HG02588 (cell line): Measurements from ENCODE around the gene PLXNA2.

Source experiments
- ATAC-seq: cut with Tn5 transposase; IDR thresholded peaks from one replicate; pipeline ENCODE4 v1.9.1; 2021; ENCODE audit warnings: mild to moderate bottlenecking, moderate library complexity; ENCODE audit not compliant: unreplicated experiment

The PLXNA2 gene

DNA sequence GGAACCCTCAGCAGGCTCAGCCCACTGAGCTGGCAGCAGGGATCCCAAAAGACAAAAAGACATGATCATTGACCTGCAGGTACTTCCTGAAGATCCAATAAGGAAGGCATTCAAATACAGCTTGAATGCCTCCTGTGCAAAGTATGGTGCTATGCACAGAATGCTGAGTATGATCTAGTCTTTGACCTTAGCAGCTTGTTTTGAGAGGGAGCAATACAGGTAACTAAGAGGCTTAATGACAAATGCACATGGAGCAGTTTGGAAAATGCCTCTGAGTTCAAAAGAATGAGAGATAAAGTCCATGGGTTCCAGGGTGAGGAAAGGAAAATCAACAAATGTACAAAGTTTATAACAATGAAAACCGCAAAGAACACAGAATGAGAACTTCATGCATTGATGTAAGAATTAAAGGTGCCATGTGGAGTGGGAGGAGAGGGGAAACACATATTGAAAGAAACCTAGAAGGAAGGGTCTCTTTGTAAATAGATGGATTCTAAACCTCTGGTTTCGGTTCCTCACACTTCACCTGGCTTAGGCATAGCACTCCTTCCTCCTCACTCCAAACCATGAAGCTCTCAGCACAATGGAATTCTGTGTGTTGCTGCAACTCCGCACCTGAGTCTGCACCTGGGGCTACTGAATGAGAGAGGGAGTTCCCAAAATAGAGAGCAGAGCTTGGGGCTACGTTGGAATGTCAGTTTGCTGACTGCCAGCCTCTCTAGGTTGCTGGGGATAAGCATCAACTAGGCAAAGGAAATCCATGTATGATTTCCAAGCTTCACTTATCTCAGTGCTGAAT is 77.6 kb downstream of the PLXNA2 start:
- no peak for ATAC-seq

DNA sequence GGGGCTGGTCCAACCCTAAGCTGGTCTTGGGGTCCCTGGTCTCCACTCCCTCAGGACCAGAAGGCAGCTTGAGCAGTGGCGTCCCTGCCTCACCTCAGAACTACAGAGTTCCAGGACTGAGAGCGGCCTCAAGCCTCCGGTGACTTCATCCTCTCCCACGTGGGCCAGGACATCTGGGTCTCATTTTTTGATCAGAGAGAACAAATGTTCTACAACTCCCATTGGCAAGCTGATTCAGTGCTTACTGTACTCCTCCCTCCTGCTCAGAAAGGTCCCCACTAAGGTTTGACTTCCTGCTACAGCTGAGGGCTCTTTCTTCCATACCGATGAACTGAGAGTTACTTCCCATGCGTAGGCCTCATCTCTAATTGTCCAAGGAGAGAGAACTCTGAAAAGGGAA is 78.5 kb downstream of the PLXNA2 start:
- no peak for ATAC-seq

DNA sequence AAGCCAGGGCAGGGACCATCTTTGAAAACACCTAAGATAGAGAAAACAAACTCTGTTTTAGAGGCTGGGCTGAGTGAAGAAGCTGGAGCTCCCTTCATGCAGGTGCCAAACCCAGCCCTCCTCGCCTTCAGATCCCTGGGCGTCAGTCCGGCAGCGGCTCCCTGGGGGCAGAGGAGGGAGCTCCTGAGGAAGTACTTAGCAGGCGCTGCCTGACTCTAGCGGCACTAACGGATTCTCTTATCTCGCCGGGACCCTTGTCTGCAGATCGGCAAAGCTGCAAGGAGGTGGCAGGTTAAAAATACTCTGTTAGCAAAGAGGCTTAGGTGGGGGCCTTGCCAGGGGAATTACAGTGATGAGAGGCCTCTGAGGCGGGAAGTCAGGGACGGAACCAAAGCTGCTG is 79.6 kb downstream of the PLXNA2 start:
- ATAC-seq = no peak

DNA sequence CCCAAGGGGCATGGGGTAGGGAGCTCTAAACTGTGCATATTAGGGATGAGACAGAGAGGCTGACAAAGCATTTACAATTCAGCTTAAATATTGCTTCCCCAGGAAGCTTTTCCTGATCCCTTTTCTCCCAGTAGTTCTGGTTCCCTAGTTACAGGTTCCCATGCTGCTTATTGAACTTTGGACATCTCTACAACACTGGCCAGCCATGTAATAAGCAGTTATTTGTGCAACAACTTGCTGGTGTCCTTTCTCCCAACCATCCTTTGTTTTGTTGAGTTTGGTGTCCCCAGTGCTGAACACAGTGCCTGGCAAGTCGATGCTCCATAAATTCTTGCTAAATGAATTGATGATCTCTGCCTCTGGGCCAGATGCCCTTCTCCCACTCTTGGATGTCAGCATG is 80.6 kb downstream of the PLXNA2 start:
- no peak for ATAC-seq

DNA sequence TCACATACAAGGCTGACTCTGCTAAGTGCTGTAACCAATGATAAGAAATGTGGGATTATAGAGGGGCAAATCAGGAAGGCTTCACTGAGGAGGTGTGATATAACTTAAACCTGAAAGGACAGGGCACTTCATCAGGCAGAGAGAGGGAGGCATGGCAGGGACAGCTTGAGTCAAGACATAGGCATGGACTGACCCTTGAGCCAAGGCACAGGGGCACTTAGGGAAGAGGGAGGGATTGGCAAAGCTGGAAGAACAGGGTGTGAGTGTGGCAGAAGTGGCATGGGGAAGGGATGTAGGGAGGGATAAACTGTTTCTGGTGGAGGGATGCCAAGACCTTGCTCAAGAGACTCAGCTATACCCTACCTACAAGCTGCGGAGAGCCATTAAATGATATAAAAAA is 81.3 kb downstream of the PLXNA2 start:
- ATAC-seq = no peak

DNA sequence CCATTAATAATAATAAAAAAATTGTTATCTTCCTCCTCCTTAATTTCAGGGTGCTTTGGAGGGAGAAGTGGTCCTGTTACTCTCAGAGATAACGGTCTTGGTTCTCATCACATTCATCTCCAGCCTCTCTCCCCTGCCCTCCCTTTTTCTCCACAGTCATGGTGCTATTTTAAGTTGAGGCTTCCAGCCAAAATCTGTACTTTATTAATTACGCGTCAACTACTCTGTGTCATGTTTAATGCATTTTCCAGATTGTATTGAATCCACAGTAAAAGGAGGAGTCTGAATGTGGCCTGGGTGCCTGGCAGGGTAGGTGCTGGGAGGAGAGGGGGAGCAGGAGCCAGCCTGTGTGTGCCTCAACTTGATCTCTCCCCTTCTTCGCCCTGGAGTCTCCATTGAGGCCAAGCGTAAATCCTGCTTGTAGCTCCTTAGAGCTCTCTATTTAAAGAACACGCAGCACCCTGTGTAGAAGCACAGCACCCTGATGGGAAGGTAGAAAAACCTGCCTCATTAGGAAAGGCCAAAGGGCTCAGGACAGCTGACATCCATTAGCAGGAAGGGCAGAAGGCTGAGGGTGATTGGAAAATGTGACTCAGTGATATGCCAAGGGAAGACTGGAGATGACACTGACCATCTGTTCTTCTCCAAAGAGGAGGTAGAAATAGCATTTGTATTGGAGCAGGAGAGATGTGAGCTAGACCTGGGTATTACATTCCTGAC is 82.4 kb downstream of the PLXNA2 start:
- ATAC-seq = no peak

DNA sequence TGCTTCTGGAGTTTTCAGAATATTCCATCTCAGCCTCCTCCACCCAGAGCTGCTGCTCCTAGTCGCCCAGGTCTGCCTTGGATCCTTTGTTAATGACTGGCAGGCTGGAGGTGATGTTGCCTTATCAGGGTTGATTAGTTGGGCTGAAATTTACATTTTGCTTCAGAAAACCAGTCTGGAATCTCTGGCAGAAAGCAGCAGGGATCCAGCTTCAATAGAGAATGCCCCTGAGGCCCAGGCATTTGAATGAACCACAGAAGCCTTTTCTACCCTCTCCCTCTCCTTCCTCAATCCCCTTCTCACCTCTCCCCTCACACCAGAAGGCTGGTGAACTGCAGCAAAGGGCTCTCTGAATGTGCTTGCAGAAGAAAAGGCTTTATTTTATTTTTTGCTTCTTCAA is 83.2 kb downstream of the PLXNA2 start:
- no peak for ATAC-seq

DNA sequence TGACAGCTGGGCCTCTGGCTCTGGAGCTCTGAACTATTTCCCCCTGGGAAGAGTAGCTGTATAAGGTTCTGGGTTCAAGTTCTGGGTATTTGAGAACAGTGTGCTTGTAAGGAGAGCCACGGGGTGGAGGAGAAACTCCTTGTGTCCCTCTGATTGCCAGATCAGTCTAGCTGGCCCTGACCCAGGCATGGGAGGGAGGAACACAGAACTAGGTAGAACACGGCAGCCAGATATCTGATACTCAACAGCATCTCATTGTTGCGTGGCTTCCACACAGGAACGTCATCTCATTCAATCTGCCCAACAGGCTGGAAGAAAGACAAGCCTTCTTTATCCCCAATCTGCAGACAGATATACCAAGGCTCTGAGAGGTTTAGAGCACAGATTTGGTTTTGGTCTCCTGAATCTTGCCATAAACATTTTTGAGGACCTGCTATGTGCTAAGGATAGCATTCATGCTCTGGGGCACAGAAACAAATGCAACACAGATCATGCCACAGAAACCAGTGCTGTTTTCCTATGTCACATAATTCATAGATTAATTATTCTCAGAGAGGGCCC is 83.8 kb downstream of the PLXNA2 start:
- ATAC-seq = no peak

DNA sequence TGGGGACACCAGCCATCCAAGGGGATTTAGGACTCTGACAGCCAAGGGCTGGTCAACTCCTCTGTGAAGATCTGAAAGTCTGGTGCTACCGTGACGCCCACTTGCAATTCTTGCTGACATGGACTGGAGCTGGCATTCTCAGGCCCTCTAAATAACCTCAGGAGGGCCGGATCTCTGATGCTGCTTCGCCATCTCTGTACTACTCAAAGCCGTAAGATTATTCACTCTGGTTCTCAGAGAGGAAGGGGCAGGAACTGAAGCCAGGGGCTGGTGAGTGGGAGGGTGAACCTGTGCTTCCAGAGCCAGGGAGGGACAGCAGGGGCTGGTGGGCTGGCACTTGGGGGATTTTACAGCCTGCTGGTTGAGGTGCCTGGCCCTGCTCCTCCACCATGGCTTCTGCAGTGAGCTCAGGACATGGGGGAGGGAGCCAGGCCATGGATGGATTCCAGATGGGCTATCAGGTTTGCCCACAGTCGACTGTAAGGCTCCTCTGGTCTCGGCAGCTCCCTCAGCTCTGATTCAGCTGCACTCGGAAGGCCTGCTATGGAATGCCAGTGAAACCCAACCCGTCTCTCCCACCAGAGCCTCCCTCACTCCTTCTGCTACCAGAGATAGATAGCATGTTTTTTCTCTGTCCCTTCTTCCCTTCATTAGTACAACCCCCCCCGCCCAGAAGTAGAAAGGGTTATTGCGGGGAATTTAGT is 84.5 kb downstream of the PLXNA2 start:
- ATAC-seq = no peak

DNA sequence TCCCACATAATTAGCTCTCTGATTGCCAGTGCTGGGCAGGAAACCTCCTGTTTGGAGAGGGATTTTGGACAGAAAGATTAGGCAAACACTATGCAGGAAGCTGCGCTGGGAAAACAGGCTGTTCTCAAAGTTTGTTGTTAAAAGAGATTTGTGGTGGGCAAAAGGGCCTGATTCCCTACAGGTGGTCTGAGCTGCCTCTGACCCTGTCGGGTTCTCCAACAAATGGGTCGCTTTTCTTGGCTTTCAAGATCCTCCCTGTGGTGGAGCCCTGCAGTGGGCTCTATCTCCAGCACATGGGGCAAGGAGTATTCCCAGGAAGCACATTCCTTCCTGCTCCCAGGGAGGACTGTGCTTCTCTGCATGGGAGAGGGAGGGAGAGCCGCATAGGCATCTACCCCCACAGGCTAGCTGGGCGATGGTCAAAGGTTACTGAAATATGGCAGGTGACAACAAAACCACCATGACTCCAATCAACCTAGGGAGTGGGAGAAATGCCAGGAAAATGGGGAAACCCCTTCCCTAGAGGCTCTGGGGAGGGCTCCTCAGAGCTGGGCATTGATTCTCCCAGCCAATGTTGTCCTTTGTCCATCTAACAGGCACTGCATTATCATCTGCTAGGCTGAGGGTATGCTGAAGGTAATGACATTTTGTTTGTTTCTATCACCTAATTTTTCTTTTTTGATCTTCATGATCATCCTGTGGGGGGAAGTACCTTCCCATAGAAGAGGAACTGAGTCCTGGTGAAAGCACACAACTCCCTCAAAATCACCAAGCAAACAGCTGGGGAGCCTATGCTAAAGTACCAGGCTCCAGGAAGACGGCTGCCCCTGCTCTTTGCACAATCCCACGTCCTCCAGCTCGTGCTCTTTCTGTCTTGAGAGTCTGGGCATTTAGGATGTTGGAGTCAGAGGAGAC is 85.3 kb downstream of the PLXNA2 start:
- no peak for ATAC-seq

DNA sequence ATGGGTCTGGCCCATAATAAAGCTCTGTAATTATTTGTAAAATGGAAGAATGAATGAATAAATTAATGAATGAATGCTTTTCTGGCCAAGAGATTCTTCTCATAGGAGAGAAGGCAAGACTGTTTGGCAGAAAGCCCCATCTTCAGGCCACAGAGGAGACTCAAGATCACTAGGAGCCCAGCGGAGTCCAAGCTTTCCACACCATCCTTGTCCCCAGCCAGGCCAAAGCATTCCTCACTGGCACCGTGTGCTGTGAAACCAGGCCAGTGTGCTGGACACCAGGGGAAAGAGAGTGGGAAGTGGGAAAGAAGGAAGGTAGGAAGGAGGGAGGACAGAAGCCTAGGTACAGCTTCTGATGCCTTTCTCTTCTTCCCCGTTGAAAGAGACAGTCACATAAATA is 86.4 kb downstream of the PLXNA2 start:
- no peak for ATAC-seq

DNA sequence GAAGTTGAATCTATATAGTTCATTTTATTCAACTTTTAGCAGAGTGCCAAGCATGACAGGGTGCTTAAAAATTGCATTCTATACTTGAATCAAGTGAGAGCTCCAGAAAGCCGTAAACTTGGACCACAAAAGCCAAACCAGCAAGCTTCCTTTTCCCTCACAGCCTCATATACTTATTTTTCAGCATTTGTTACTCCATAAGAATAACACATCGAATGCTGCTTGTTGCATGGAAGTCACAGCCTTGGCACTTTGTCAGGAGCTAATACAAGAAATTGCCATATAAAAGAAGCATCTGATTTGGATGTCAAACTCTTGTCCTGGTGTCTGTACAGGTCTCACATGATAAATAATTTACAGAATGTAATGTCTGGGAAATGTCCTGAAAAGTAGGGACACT is 87.4 kb downstream of the PLXNA2 start:
- no peak for ATAC-seq

DNA sequence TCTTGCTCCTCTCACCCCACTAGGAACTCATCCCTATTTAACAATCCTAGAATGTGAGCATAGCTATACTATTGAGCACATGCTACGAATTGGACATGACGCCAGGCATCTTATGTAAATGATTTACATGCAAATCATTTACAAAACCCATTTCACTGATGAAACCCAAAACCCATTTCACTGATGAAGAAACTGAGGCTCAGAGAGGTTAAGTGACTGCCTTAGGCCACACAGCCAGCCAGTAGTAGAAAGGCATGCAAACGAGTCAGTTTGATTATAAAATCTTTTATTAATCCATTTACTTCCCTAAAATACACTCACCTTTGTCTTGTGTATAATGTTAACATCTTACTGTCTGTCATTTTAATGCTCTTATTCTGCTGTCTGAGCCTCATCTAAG is 87.9 kb downstream of the PLXNA2 start:
- ATAC-seq = no peak

DNA sequence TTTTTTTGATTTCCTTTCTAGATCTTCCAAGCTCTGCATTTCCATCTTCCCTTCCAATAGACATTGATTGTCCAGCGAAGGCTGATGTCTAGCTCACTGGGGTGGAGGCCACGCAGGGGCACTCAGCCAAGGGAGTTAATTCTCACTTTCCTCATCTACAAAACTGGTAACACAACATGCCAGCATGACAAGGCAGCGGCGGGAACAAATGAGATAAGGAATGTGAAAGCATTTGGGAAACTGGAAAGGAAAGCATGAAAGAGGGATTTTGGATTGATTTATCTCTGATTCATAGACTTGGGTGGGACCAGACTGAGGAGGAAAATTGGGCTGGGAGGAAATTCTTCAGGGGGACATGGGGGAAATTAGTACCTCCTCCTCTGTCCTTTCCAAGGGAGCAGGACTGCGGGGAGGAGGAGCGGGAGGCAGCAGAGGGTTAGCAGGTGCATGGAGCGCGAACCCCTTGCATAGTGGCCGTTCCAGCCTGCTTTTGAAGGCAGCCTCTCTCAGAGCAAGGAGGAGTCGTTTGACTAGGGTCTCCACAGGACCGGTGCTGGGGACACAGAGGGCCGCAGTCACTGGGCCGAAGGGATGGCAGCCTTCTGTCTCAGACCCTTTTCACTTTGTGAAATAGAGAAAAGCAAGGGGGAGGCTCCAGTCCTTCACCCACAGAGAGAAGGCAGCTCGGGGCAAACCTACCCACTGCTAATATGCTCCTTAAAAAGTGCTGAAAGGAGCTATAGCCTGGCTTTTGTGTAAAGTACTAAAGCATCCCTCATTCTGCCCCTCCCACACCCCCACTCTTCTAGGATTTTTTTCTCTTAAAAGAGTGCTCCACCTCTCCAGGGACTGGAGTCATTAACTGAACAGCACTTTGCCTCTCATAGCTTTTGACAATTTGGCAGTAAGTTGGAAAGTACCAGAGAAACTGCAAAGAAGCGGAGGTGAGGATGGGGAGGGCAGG is 89.2 kb downstream of the PLXNA2 start:
- no peak for ATAC-seq

DNA sequence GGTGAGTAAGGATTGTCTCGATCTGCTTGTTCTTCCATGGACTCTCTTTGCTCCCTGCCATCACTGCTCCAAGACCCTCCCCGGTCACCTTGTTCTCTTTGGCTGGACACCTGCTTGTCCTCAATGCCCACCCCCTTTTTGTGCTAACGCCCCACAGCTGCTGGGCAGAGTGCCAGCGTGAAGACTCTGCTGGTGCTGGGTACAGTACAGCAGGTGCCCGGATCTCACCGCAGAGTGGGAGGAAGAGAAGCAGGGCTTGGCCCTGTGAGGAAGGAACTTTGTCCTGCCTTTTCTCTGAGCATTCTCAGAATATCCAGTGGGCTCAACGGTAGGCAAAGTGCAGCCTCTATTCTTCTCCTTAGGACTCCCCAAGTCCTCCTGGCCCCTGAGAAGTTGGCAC is 90.1 kb downstream of the PLXNA2 start:
- no peak for ATAC-seq

DNA sequence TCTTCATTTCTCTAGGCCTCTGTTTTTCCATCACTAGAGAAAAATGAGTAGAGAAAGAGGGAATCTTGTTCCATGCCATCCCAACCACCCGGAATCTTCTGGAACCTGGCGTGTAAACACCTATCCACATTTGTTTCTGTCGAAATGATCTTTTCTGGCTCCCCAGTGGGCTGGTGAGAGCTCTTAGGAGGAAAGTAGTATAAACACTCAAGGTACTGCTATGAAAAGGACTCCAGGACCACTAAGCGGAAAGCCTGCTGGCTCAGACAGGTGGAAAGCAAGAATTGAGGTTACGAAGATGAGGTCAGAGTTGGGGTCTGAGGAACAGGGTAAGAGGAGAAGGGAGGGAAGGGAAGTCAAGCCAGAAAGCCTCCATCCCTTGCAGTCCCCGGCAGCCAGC is 90.8 kb downstream of the PLXNA2 start:
- ATAC-seq = no peak

DNA sequence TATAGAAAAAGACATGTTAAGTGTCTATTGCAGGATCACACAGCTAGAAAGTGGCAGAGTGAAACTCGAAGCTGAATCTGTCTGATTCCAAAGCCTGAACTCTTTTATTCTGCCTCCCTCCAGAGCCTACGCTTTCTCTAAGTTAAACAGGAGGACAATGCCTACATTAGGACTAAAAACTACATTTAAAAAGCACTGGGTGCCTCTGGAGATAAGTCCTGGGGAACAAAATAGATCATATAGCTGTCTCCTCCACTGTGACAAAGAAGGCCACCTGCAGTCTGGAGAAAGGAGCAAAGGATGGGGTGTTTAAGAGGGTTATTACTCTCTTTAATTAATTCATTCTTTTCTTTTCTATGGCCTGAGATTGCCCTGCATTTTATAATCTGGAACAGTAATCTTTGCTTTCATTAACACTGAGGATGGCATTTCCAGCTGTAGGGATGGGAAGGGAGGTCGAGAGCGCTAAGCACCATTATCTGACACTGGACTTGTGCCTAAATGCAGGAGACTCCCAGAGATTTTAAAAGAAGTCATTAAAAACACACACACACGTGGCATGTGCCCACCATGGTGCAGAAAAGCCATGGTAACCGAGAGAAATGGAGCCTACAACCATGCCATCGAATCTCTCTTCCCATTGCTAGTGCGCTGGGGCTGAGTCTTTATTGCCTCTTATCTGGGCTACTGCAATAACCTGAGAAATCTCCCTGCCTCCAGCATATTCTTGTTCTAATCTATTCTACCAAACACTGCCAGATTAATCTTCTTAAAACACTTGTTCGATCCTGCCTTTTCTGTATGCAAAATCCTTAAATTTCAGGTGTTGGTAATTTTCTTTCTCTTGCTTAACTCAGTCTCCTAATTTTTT is 92.2 kb downstream of the PLXNA2 start:
- ATAC-seq = no peak

DNA sequence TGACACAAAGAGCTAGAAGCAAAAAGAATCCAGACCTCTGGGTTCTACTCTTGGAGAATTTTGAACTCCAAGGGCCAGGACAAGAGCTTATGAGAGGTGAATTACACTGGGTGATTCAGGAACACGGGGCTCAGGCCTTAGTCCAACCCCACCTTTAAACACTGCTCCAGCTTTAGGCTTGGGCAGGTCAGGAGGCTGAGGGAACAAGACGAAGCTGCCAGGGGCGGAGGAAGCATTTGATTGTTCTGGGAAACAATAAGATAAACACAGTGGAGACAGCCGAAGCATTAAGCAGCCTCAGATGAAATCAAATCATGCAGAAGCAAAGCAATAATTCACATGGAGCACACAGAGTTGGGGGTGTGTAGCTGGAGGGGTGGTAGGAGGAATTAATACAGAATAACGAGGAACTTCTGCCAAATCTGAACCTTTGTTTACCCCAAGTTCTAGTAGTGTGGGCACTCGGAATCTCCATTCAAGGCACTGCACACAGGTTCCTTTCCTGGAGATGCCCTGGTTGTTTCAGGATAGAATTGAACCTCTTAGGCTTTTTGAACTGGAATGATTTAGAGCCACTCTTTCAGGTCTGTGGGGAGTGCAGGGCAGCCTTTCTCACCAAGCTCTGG is 93.2 kb downstream of the PLXNA2 start:
- no peak for ATAC-seq
